Vagina (tissue), 2 donors: Measurements from ENCODE around the gene NPAS1. TPM values are rescaled to one million over a fixed set of nuclear protein-coding genes. Genes with fewer than 3 reads are reported as not detected.

Experiments used
- DNase-seq, 2 donors: peaks; one replicate each; pipeline ENCODE4 v3.0.0-alpha.2; 2017; ENCODE audit errors: extremely low spot score in 2 of 2
- H3K27ac ChIP-seq: fragments of 200-600 bp; sonication (generic); one replicate; pipeline ENCODE4 v1.5.1; 2019
- H3K27me3 ChIP-seq: fragments of 200-600 bp; sonication (generic); one replicate; pipeline ENCODE4 v1.5.1; 2019
- H3K36me3 ChIP-seq, 2 donors: fragments of 200-600 bp; sonication (generic); one replicate each; pipeline ENCODE4 v1.5.1; 2017 to 2019
- H3K4me1 ChIP-seq: fragments of 200-600 bp; sonication (generic); one replicate; pipeline ENCODE4 v1.5.1; 2019
- H3K4me3 ChIP-seq, 2 donors: fragments of 200-600 bp; sonication (generic); 1 replicate in 1 of 2; 2 replicates in 1 of 2; pipeline ENCODE4 v1.5.1; 2016 to 2019
- H3K9me3 ChIP-seq: fragments of 200-600 bp; sonication (generic); one replicate; pipeline ENCODE4 v1.5.1; 2019
- CTCF ChIP-seq, 3 experiments: fragments of 450-650 bp in 2 of 3; fragments of 200-600 bp in 1 of 3; sonication (generic) in 1 of 3; IDR thresholded peaks; one replicate each; pipeline ENCODE4 v1.5.1; 2017 to 2019; ENCODE audit warnings: antibody characterized with exemption in 3 of 3, mild to moderate bottlenecking in 2 of 3, moderate library complexity in 2 of 3
- POLR2A ChIP-seq, 2 donors: fragments of 450-650 bp; IDR thresholded peaks; one replicate each; pipeline ENCODE4 v1.6.1; 2017; ENCODE audit warnings: antibody characterized with exemption in 2 of 2, mild to moderate bottlenecking in 2 of 2, moderate library complexity in 2 of 2
- POLR2AphosphoS5 ChIP-seq, 2 donors: sonication (generic); formaldehyde crosslinking; IDR thresholded peaks; one replicate each; pipeline ENCODE4 v1.9.0; 2017; ENCODE audit warnings: antibody characterized with exemption in 2 of 2, mild to moderate bottlenecking in 2 of 2, low read depth in 1 of 2; ENCODE audit not compliant: insufficient read depth in 1 of 2
- intact Hi-C: fragments of 100-400 bp; cut with DNase I; formaldehyde crosslinking; loops from one replicate; pipeline ENCODE4 v1.15.1; 2023
- total RNA-seq: library from RNA; depleted of rRNA; stranded (reverse); fragments of >200 nt; gene quantifications from one replicate; pipeline ENCODE4 v1.2.3, GENCODE V29; 2016

Gene NPAS1
- total RNA-seq: 0.49 TPM

GRCh38 chr19:47019431-47020041 lies at the start of gene NPAS1:
Gene NPAS1, plus strand, starts transcription at chr19:47019837. Its CDS starts 1,211 bp downstream, at chr19:47021048.
- Histone ChIP-seq H3K27me3 (peaks cover 12% of the 10 kb centered on the region), H3K4me1 (peaks cover 26% of the 10 kb centered on the region), H3K27ac (no peak within 1 kb of the TSS), H3K36me3 (no peaks in the 10 kb centered on the region), H3K4me3 (peak within 1 kb of the TSS; percentile 20 to 34), H3K9me3 (no peaks in the 10 kb centered on the region)
- no peak for DNase-seq
- intact Hi-C loops: no loop called here
- TF ChIP-seq CTCF (IDR thresholded peaks at IDR 0.05) (no peak), POLR2A (IDR thresholded peaks at IDR 0.05) (no peak), POLR2AphosphoS5 (IDR thresholded peaks at IDR 0.05; ENCODE audit: insufficient read depth in 1 of 2, low read depth in 1 of 2) (no peak)

- Histone ChIP-seq H3K4me1 (peaks cover 61% of the 10 kb centered on the region), H3K36me3 (peaks cover 0 to 7% of the 10 kb centered on the region in 2 donors), H3K4me3 (no peak overlapping the region), H3K27me3 (no peaks in the 10 kb centered on the region), H3K9me3 (no peaks in the 10 kb centered on the region), H3K27ac (no peak overlapping the region)
- intact Hi-C loops: loop anchor here (10.0 kb wide), 1 partner anchor 46 kb away; no protein-coding TSS in a partner anchor
- DNase-seq: no peak
- TF ChIP-seq POLR2AphosphoS5 (IDR thresholded peaks at IDR 0.05; ENCODE audit: insufficient read depth in 1 of 2, low read depth in 1 of 2) (no peak), POLR2A (IDR thresholded peaks at IDR 0.05) (no peak), CTCF (IDR thresholded peaks at IDR 0.05) (no peak)
Observed at GRCh38 chr19:46970815-46971214, 48.8 kb upstream of the NPAS1 start.

GRCh38 chr19:46972311-46972710 lies 47.3 kb upstream of the NPAS1 start:
- no peak overlapping the region for H3K4me3 ChIP-seq
- intact Hi-C loops: loop anchor here (10.0 kb wide), 1 partner anchor 48 kb away; no protein-coding TSS in a partner anchor
- no peak for DNase-seq
- peak overlapping the region; percentile 17 for H3K27ac ChIP-seq
- peaks cover 68% of the 10 kb centered on the region for H3K4me1 ChIP-seq
- H3K9me3 ChIP-seq: no peaks in the 10 kb centered on the region
- peak in 1 of 2 donors; percentile 20 for TF ChIP-seq POLR2AphosphoS5 (IDR thresholded peaks at IDR 0.05; ENCODE audit: insufficient read depth in 1 of 2, low read depth in 1 of 2)
- no peak for TF ChIP-seq CTCF (IDR thresholded peaks at IDR 0.05)
- TF ChIP-seq POLR2A (IDR thresholded peaks at IDR 0.05): no peak
- no peaks in the 10 kb centered on the region for H3K27me3 ChIP-seq
- peaks cover 0 to 7% of the 10 kb centered on the region in 2 donors for H3K36me3 ChIP-seq

- no peaks in the 10 kb centered on the region for H3K27me3 ChIP-seq
- no peak overlapping the region for H3K27ac ChIP-seq
- no peak for DNase-seq
- no peak overlapping the region for H3K4me3 ChIP-seq
- TF ChIP-seq POLR2AphosphoS5 (IDR thresholded peaks at IDR 0.05; ENCODE audit: insufficient read depth in 1 of 2, low read depth in 1 of 2): no peak
- TF ChIP-seq CTCF (IDR thresholded peaks at IDR 0.05): no peak
- TF ChIP-seq POLR2A (IDR thresholded peaks at IDR 0.05): no peak
- H3K36me3 ChIP-seq: peaks cover 0 to 7% of the 10 kb centered on the region in 2 donors
- peaks cover 77% of the 10 kb centered on the region for H3K4me1 ChIP-seq
- intact Hi-C loops: loop anchor here (10.0 kb wide), 1 partner anchor 49 kb away; no protein-coding TSS in a partner anchor
- H3K9me3 ChIP-seq: no peaks in the 10 kb centered on the region
Observed at GRCh38 chr19:46974181-46974580, 45.5 kb upstream of the NPAS1 start.
